Measurements from ENCODE around the gene PHACTR1.

PHACTR1 gene

GRCh38 chr6:13281686-13282085 lies 565.1 kb downstream of the PHACTR1 start:
- H3K27ac ChIP-seq, result no peak overlapping the region
- H3K36me3 ChIP-seq (ENCODE audit: control insufficient read depth, insufficient read depth, low read length), result no peaks in the 10 kb centered on the region
- H3K9ac ChIP-seq, result no peak overlapping the region

GRCh38 chr6:13282393-13283069 lies 566.0 kb downstream of the PHACTR1 start:
- no peak overlapping the region for H3K4me2 ChIP-seq (ENCODE audit: low read length)
- H2AFZ ChIP-seq, result no peak overlapping the region
- H3K4me3 ChIP-seq (ENCODE audit: low read depth, low read length), result no peak overlapping the region
- H3K9me3 ChIP-seq (ENCODE audit: control insufficient read depth, low read length), result no peaks in the 10 kb centered on the region
- H3K79me2 ChIP-seq, result no peaks in the 10 kb centered on the region
- no peak overlapping the region for H3K9ac ChIP-seq
- no peak for TF ChIP-seq CTCF (IDR thresholded peaks at IDR 0.05)
- H3K27ac ChIP-seq, result no peak overlapping the region
- no peaks in the 10 kb centered on the region for H3K27me3 ChIP-seq (ENCODE audit: control insufficient read depth, insufficient read depth, low read length)
- H3K4me1 ChIP-seq, result no peaks in the 10 kb centered on the region
- no peaks in the 10 kb centered on the region for H3K36me3 ChIP-seq (ENCODE audit: control insufficient read depth, insufficient read depth, low read length)

More at GRCh38 chr6:13281686-13282085, 565.1 kb downstream of the PHACTR1 start:
- Histone ChIP-seq H3K79me2 (no peaks in the 10 kb centered on the region), H2AFZ (no peak overlapping the region), H3K9me3 (ENCODE audit: control insufficient read depth, low read length) (no peaks in the 10 kb centered on the region), H3K4me3 (ENCODE audit: low read depth, low read length) (no peak overlapping the region), H3K4me1 (no peaks in the 10 kb centered on the region), H3K27me3 (ENCODE audit: control insufficient read depth, insufficient read depth, low read length) (no peaks in the 10 kb centered on the region), H3K4me2 (ENCODE audit: low read length) (no peak overlapping the region)
- no peak for TF ChIP-seq CTCF (IDR thresholded peaks at IDR 0.05)

GRCh38 chr6:13283331-13283730 lies 566.8 kb downstream of the PHACTR1 start:
- no peak for TF ChIP-seq CTCF (IDR thresholded peaks at IDR 0.05)
- H3K9ac ChIP-seq, result no peak overlapping the region
- no peaks in the 10 kb centered on the region for H3K27me3 ChIP-seq (ENCODE audit: control insufficient read depth, insufficient read depth, low read length)
- no peak overlapping the region for H3K4me2 ChIP-seq (ENCODE audit: low read length)
- H3K4me1 ChIP-seq, result no peaks in the 10 kb centered on the region
- no peaks in the 10 kb centered on the region for H3K79me2 ChIP-seq
- H2AFZ ChIP-seq, result no peak overlapping the region
- no peaks in the 10 kb centered on the region for H3K9me3 ChIP-seq (ENCODE audit: control insufficient read depth, low read length)
- H3K36me3 ChIP-seq (ENCODE audit: control insufficient read depth, insufficient read depth, low read length), result no peaks in the 10 kb centered on the region
- no peak overlapping the region for H3K4me3 ChIP-seq (ENCODE audit: low read depth, low read length)
- no peak overlapping the region for H3K27ac ChIP-seq

- TF ChIP-seq CTCF (IDR thresholded peaks at IDR 0.05), result no peak
- Histone ChIP-seq H3K4me2 (ENCODE audit: low read length) (no peak overlapping the region), H3K4me1 (no peaks in the 10 kb centered on the region), H3K4me3 (ENCODE audit: low read depth, low read length) (no peak overlapping the region), H3K9me3 (ENCODE audit: control insufficient read depth, low read length) (no peaks in the 10 kb centered on the region), H2AFZ (no peak overlapping the region), H3K9ac (no peak overlapping the region), H3K79me2 (no peaks in the 10 kb centered on the region), H3K27ac (no peak overlapping the region), H3K27me3 (ENCODE audit: control insufficient read depth, insufficient read depth, low read length) (no peaks in the 10 kb centered on the region), H3K36me3 (ENCODE audit: control insufficient read depth, insufficient read depth, low read length) (no peaks in the 10 kb centered on the region)
Observed at GRCh38 chr6:13284646-13285045, 568.1 kb downstream of the PHACTR1 start.

GRCh38 chr6:13285705-13286104 lies 569.1 kb downstream of the PHACTR1 start:
- Histone ChIP-seq H3K36me3 (ENCODE audit: control insufficient read depth, insufficient read depth, low read length) (no peaks in the 10 kb centered on the region), H3K4me2 (ENCODE audit: low read length) (no peak overlapping the region), H3K4me3 (ENCODE audit: low read depth, low read length) (no peak overlapping the region), H3K9ac (no peak overlapping the region), H3K9me3 (ENCODE audit: control insufficient read depth, low read length) (no peaks in the 10 kb centered on the region), H2AFZ (no peak overlapping the region), H3K27ac (no peak overlapping the region), H3K27me3 (ENCODE audit: control insufficient read depth, insufficient read depth, low read length) (no peaks in the 10 kb centered on the region), H3K4me1 (no peaks in the 10 kb centered on the region), H3K79me2 (no peaks in the 10 kb centered on the region)
- TF ChIP-seq CTCF (IDR thresholded peaks at IDR 0.05), result no peak
